GM12872 (cell line): ENCODE results near the gene FZD2.

ENCODE experiments used
- TF ChIP-seq, protein P1 (sequence below): IDR thresholded peaks from 3 replicates; pipeline ENCODE4 v1.5.1; 2011; ENCODE audit warnings: low read depth, mild to moderate bottlenecking, low read length, moderate library complexity; ENCODE audit not compliant: insufficient read depth

The FZD2 gene

DNA sequence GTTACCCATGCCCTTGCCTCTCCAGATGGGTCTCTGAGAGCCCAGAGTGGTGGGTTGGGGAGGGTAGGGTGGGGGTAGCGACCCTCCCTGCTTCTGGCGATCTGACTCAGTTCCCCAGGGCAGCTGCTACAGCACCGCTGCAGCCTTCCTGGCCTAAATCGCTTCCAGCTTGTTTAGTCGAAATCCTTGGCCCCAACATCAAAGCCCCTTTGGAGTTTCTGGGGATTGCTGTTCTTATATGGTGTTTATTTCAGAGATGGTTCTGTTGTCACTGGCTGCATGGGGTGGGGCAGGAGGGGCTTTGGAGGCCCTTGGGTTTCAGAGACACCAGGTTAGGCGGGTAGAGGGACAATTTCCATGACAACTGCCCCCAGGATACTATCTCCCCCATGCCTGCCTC is 35.9 kb downstream of the FZD2 start:
- TF ChIP-seq, protein P1, sequence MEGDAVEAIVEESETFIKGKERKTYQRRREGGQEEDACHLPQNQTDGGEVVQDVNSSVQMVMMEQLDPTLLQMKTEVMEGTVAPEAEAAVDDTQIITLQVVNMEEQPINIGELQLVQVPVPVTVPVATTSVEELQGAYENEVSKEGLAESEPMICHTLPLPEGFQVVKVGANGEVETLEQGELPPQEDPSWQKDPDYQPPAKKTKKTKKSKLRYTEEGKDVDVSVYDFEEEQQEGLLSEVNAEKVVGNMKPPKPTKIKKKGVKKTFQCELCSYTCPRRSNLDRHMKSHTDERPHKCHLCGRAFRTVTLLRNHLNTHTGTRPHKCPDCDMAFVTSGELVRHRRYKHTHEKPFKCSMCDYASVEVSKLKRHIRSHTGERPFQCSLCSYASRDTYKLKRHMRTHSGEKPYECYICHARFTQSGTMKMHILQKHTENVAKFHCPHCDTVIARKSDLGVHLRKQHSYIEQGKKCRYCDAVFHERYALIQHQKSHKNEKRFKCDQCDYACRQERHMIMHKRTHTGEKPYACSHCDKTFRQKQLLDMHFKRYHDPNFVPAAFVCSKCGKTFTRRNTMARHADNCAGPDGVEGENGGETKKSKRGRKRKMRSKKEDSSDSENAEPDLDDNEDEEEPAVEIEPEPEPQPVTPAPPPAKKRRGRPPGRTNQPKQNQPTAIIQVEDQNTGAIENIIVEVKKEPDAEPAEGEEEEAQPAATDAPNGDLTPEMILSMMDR = no peak

DNA sequence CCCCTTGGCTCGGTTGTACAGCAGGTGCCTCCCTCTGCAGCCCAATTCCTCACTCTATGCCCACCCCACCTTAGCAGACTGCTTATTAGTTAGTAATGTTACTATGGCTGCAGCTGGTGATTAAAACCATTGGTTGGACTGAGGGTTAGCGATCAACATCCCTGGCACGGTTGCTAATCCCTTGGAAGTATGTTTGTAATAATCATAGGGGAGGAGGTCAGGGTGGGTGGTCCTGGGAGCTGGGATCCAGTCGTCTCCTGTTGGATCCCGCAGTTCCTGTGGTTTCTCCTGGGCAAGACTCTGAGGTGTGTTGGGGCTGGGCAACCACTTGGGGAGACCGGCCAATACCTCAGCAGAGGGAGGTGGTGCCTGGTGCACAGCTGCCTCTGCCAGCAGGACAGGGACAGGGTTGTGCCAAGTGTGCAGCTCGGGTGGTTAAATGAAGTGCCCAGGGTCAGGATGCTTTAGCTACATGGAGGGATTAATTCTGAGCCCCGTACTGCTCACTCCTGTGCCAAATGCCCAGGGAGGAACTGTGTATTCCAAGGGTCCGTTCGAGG is 38.0 kb downstream of the FZD2 start:
- TF ChIP-seq, protein P1 = no peak

DNA sequence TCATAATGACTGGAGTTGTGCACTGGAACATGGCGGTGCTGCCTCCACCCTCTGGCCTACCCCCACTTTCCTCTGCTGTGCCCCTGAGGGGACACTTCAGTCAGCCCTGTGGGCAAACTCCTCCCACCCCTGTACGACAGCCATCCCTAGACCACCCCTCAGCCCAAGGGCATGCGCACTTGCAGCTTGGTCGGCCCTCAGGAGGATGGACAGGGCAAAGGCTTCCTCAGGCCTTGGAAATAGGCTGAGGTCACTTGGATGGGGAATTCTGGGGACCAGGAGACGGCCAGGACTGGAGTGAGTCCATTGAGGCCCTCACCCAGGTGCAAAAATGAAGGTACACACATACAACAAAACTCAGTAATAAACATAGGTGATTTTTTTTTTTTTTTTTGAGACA is 41.0 kb downstream of the FZD2 start:
- TF ChIP-seq, protein P1 = no peak

DNA sequence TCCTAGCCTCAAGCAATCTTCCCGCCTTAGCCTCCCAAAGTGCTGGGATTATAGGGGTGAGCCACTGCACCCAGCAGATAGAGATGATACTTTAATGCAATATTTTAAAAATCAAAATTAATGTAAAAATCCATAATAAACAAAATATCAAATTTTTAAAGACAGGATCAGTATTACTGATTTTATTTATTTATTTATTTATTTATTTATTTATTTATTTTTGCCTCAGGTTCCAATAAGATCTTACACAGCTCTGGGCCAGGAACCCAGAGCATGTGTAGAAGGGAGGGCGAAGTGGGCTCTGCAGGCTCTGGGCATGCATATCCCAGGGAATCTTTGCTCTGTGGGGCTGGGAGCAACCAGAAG is 41.6 kb downstream of the FZD2 start:
- TF ChIP-seq, protein P1 = no peak

DNA sequence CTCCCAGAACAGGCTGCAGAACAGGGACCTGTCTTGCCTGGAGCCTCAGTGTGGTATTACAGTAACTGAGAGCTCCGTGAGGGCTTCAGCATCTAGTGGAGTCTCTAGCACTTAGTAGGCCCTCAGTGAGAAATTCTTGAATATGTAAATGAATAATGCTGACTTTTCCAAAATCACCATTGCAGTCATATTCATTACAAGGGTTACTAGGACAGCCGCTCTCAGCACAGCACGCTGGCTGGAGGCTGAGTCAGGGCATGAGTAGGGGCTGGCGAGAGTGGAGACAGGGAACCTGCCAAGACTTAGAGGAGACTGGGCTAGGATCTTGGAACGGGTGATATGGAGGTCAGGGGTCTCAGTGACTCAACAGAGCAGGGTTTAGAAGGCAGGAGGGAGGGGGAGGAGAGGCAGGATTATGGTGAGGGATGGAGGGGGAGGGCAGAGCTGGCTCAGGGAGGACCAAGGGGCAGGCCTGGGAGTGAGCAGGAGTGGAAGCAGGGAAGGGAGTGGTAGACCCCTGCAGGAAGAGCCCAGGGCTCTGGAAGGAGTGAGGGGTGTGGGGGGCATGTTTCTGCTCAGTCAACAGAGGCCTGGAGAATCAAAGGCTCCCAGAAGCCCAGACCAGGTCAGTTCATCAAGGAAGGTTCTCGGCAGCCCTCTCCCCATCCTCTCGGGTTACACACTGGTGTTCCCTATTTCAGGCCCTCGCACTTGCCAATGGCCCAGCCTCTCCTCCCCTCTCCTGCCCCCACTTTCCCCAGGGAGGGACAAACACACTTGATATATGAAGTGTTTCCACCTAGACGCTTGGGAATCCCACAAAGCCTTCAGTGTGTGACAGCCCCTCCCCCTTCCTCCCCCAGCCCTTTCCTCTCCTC is 42.3 kb downstream of the FZD2 start:
- TF ChIP-seq, protein P1 = no peak

DNA sequence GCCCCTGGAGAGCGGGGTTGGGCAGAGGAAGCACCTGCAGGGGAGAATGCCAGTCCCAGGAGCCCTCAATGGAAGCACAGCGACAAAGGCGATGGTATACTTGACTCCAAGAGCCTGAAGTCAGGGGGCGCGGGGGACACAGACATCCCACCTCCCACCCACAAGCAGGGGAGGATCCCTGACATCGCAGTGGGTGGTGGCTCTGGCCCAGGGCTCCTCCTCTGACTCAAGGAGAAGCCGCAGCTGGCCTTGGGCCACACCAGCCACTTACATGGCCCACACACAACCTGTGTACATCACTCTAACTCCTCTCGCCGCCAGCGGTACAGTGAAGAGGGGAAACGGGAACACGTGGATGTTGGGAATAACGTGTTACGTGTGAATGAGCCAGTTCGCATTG is 44.3 kb downstream of the FZD2 start:
- TF ChIP-seq, protein P1 = no peak

DNA sequence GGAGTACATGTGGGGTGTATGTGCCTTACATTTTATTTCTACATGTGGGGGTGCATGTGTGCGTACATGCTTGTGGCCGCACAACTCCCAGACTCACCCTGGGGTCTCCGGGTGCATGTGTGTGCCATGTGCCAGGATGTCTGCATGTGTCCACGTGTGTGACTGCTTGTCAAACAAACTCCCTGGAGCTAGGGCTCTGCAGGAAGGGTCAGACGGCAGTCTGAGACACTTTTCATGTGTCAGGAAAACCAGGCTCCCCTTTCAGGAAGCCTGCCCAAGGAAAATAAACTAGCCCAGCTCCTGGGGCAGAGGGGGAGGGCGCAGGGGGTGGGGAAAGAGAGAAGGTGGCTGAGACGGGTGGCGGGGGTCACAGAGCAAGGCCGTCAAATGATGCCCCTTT is 44.7 kb downstream of the FZD2 start:
- TF ChIP-seq, protein P1 = no peak
